Esophagus squamous epithelium (tissue), 5 donors: ENCODE measurements around the gene CAMK2N1. TPM values are rescaled to one million over a fixed set of nuclear protein-coding genes. Genes with fewer than 3 reads are reported as not detected.
"Not testable (repeated sequence)": the region's sequence is repeated elsewhere in the genome, so short reads cannot be mapped to it uniquely, and the experiment has no call there.

Experiments used
- DNase-seq: peaks from one replicate; lab custom pipeline; 2025; lab: John Stamatoyannopoulos, UW
- H3K27ac ChIP-seq, 4 donors: fragments of 200-600 bp; sonication (generic); one replicate each; pipeline ENCODE4 v1.5.1; 2016 to 2019; ENCODE audit warnings: mild to moderate bottlenecking in 1 of 4
- H3K27me3 ChIP-seq, 4 donors: fragments of 200-600 bp; sonication (generic); 1 replicate in 3 of 4; 2 replicates in 1 of 4; pipeline versions ENCODE4 v1.5.1 to v1.6.0; 2017 to 2021; ENCODE audit warnings: antibody characterized with exemption in 1 of 4
- H3K36me3 ChIP-seq, 3 donors: fragments of 200-600 bp; sonication (generic); one replicate each; pipeline ENCODE4 v1.5.1; 2016 to 2019
- H3K4me1 ChIP-seq, 3 donors: fragments of 200-600 bp; sonication (generic); one replicate each; pipeline ENCODE4 v1.5.1; 2017 to 2019
- H3K4me3 ChIP-seq, 4 donors: fragments of 200-600 bp; sonication (generic); 1 replicate in 3 of 4; 2 replicates in 1 of 4; pipeline ENCODE4 v1.5.1; 2016 to 2019; ENCODE audit warnings: mild to moderate bottlenecking in 2 of 4, moderate library complexity in 1 of 4
- H3K9me3 ChIP-seq, 3 donors: fragments of 200-600 bp; sonication (generic); one replicate each; pipeline ENCODE4 v1.5.1; 2016 to 2019
- POLR2A ChIP-seq, 4 donors: fragments of 450-650 bp; IDR thresholded peaks; one replicate each; pipeline ENCODE4 v1.6.1; 2017; ENCODE audit warnings: antibody characterized with exemption in 4 of 4, mild to moderate bottlenecking in 4 of 4, moderate library complexity in 3 of 4
- WGBS, 2 donors: methylation state at CpG; one replicate each; pipeline ENCODE4 v1.1.5; 2018; 5-methylcytosine and 5-hydroxymethylcytosine counted together
- intact Hi-C: fragments of 100-400 bp; cut with DNase I; formaldehyde crosslinking; loops from one replicate; pipeline ENCODE4 v1.15.0; 2022
- total RNA-seq, 4 donors: library from RNA; depleted of rRNA; stranded (reverse); fragments of >200 nt; gene quantifications; one replicate each; pipeline ENCODE4 v1.1.0, GENCODE V29; 2016
- TF ChIP-seq, protein P1 (sequence below), 6 experiments: fragments of 450-650 bp in 4 of 6; fragments of 200-600 bp in 2 of 6; sonication (generic) in 2 of 6; IDR thresholded peaks; one replicate each; pipeline ENCODE4 v1.5.1; 2016 to 2019; ENCODE audit warnings: antibody characterized with exemption in 6 of 6, mild to moderate bottlenecking in 4 of 6, moderate library complexity in 4 of 6
- donor health status: DM: yes; HTN: yes; CAD: no.

Gene CAMK2N1
- total RNA-seq, 4 donors from 2014 or later: 3.1 to 12.8 (median 6.8) TPM

DNA sequence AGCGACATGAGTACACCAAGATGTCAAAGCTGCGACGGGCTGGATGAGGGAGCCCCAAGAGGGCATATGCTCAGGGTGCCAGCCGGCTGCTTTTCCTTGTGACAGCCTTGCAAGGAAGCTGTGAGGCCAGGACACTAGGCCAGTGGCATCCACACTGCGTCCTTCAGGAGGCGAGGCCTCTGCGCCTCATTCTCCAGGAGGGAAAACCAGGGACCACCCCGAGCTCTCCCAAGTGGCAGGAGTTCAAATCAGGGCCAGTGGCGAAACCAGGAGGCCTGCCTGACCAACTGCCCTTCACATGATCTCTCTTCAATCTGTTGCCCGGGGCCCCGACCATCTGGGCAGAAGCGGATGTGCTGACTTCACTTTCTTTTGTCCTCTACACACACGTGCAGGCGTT, 13.7 kb upstream of the CAMK2N1 start:
- DNase-seq: no peak
- Histone ChIP-seq H3K36me3 (peaks cover 30 to 75% (median 37%) of the 10 kb centered on the region in 3 donors), H3K9me3 (no peaks in the 10 kb centered on the region), H3K4me1 (peaks cover 2 to 32% (median 8%) of the 10 kb centered on the region in 3 donors), H3K27ac (no peak overlapping the region), H3K4me3 (no peak overlapping the region), H3K27me3 (no peaks in the 10 kb centered on the region)
- WGBS, 2 donors: 70 to 77% methylated on average over 8 to 12 of the region's 14 CpGs
- TF ChIP-seq, protein P1, sequence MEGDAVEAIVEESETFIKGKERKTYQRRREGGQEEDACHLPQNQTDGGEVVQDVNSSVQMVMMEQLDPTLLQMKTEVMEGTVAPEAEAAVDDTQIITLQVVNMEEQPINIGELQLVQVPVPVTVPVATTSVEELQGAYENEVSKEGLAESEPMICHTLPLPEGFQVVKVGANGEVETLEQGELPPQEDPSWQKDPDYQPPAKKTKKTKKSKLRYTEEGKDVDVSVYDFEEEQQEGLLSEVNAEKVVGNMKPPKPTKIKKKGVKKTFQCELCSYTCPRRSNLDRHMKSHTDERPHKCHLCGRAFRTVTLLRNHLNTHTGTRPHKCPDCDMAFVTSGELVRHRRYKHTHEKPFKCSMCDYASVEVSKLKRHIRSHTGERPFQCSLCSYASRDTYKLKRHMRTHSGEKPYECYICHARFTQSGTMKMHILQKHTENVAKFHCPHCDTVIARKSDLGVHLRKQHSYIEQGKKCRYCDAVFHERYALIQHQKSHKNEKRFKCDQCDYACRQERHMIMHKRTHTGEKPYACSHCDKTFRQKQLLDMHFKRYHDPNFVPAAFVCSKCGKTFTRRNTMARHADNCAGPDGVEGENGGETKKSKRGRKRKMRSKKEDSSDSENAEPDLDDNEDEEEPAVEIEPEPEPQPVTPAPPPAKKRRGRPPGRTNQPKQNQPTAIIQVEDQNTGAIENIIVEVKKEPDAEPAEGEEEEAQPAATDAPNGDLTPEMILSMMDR (IDR thresholded peaks at IDR 0.05): no peak
- TF ChIP-seq POLR2A (IDR thresholded peaks at IDR 0.05): no peak
- intact Hi-C loops: loop anchor here (10.0 kb wide), 1 partner anchor 125 kb away; no protein-coding TSS in a partner anchor

DNA sequence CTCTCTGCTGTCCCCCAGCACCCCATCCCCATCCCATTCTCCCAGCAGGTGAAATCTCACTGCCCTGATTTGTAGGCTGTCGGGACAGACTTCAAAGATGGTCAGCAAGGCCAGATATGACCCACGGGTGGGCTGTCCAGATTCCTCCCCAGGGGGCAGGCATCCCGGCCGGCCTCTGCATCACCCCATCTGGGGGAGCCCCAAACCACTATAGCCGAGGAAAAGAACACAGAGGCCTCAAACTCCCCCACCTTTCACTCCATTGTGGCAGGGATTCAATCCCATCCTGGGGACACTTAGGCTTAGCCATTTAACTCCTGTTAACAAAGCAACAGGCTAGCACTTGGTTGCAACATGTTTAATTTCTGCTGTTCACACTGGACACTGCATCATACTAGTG, 13.1 kb upstream of the CAMK2N1 start:
- H3K36me3 ChIP-seq: peaks cover 30 to 69% (median 37%) of the 10 kb centered on the region in 3 donors
- TF ChIP-seq, protein P1 (IDR thresholded peaks at IDR 0.05): no peak
- TF ChIP-seq POLR2A (IDR thresholded peaks at IDR 0.05): no peak
- WGBS, 2 donors: 56% methylated on average over 5 of the region's 5 CpGs; no CpG with 5 or more reads in 1 of the 2 donors
- no peak overlapping the region for H3K27ac ChIP-seq
- H3K4me1 ChIP-seq: peaks cover 8 to 32% (median 14%) of the 10 kb centered on the region in 3 donors
- intact Hi-C loops: loop anchor here (10.0 kb wide), 1 partner anchor 124 kb away; no protein-coding TSS in a partner anchor
- no peak overlapping the region for H3K4me3 ChIP-seq
- H3K9me3 ChIP-seq: no peaks in the 10 kb centered on the region
- no peaks in the 10 kb centered on the region for H3K27me3 ChIP-seq
- no peak for DNase-seq

DNA sequence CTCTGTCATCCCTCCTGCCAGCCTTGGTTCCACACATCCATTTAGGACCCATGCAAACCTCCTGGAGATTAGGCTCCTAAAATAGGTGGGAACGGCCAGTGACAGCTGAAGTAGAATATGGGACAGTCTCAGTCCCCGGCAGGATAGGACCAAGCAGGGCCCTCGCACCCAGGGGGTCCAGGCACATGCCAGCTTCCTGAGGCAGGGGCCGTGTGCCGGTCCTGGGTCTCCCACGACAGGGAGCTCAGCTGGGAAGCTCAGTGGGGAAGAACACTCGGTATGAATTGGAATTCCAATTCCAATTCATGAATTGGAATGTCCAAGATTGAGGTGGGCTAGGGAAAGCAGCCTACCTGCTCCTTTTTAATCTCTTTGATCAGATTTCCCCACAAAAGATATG, 12.1 kb upstream of the CAMK2N1 start:
- no peak for TF ChIP-seq POLR2A (IDR thresholded peaks at IDR 0.05)
- TF ChIP-seq, protein P1 (IDR thresholded peaks at IDR 0.05): no peak
- no peak overlapping the region for H3K4me3 ChIP-seq
- no peaks in the 10 kb centered on the region for H3K27me3 ChIP-seq
- no peaks in the 10 kb centered on the region for H3K9me3 ChIP-seq
- no peak for DNase-seq
- peaks cover 29 to 59% (median 37%) of the 10 kb centered on the region in 3 donors for H3K36me3 ChIP-seq
- intact Hi-C loops: loop anchor here (10.0 kb wide), 1 partner anchor 123 kb away; no protein-coding TSS in a partner anchor
- WGBS, 2 donors: 80% methylated on average over 6 of the region's 7 CpGs; no CpG with 5 or more reads in 1 of the 2 donors
- H3K27ac ChIP-seq: no peak overlapping the region
- H3K4me1 ChIP-seq: peaks cover 14 to 38% (median 17%) of the 10 kb centered on the region in 3 donors

DNA sequence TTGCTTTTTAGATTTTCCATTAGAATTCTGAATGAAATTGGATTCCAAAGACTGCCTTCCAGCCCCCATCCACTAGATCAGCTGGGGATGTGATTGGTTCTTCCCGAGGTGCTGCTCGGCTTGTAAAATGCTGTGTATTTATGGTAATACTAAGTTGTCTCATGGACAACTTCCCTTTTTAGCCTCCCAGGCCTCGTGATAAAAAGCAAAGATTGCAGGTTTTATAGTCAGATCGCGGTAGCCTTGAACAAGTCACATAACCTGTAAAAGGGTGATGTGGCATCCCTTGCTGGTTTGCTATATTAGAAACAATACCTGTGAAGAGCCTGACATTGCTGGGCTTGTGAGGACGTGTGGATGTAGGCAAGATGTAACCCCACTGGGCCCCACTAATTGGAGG, 11.5 kb upstream of the CAMK2N1 start:
- no peak for DNase-seq
- WGBS, 2 donors: 61 to 69% methylated on average over 6 of the region's 6 CpGs
- peaks cover 14 to 38% (median 17%) of the 10 kb centered on the region in 3 donors for H3K4me1 ChIP-seq
- TF ChIP-seq POLR2A (IDR thresholded peaks at IDR 0.05): no peak
- TF ChIP-seq, protein P1 (IDR thresholded peaks at IDR 0.05): no peak
- no peaks in the 10 kb centered on the region for H3K27me3 ChIP-seq
- H3K4me3 ChIP-seq: no peak overlapping the region
- intact Hi-C loops: loop anchor here (10.0 kb wide), 1 partner anchor 123 kb away; no protein-coding TSS in a partner anchor
- peaks cover 25 to 53% (median 33%) of the 10 kb centered on the region in 3 donors for H3K36me3 ChIP-seq
- H3K27ac ChIP-seq: peak overlapping the region; percentile 21 to 77 (median 56)
- no peaks in the 10 kb centered on the region for H3K9me3 ChIP-seq

DNA sequence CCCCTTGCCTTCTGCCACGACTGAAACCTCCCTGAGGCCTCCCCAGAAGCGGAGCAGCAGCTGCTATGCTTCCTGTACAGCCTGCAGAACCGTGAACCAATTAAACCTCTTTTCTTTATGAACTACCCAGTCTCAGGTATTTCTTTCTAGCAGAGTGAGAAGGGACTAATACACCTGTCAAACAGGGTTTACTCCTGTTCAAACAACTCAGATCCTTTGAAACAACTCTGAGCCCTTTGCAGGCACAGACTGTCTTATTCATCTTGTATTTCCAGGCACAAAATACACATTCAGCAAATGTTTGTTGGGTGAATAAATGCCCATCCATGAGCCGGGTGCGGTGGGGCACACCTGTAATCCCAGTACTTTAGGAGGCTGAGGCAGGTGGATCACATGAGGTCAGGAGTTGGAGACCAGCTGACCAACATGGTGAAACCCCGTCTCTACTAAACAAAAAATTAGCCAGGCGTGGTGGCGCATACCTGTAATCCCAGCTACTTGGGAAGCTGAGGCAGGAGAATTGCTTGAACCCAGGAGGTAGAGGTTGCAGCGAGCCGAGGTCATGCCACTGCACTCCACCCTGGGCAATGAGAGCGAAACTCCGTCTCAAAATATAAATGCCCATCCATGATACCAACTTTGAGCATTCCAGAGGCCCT, 10.8 kb upstream of the CAMK2N1 start:
- not testable (repeated sequence) for DNase-seq, H3K4me3 ChIP-seq, H3K27me3 ChIP-seq, H3K9me3 ChIP-seq
- 58 to 70% methylated on average over 8 to 10 of the region's 12 CpGs for WGBS, 2 donors
- Histone ChIP-seq H3K4me1 (peaks cover 14 to 38% (median 17%) of the 10 kb centered on the region in 3 donors), H3K36me3 (peaks cover 25 to 46% (median 30%) of the 10 kb centered on the region in 3 donors), H3K27ac (peak overlapping the region; percentile 47 to 77 (median 62))
- intact Hi-C loops: loop anchor here (10.0 kb wide), 1 partner anchor 122 kb away; no protein-coding TSS in a partner anchor
